ENCODE data around the gene TP73. TPM values are rescaled to one million over a fixed set of nuclear protein-coding genes. Genes with fewer than 3 reads are reported as not detected.

TP73 gene
- total RNA-seq, 1 experiment from 2014 or later, result 10.0 TPM

- ChIA-PET CTCF (no interaction called here), POLR2A (ENCODE audit: low non-redundant PET) (no interaction called here)
- BruUV-seq (replicated peaks), result no TSS peak
Measured at GRCh38 chr1:3752400-3752945, 100.2 kb downstream of the TP73 start, which contains the start of gene CCDC27. Gene CCDC27, plus strand, starts transcription at chr1:3752450. Its CDS starts 32 bp downstream, at chr1:3752482.

GRCh38 chr1:3753656-3754454 lies 101.5 kb downstream of the TP73 start:
- H3K36me3 ChIP-seq (ENCODE audit: insufficient read depth, low read length, poor library complexity, severe bottlenecking), result no peaks in the 10 kb centered on the region
- intact Hi-C loops (cut with micrococcal nuclease; ENCODE audit: unreplicated experiment), result no loop called here
- ChIA-PET POLR2A (ENCODE audit: low non-redundant PET) (no interaction called here), CTCF (no interaction called here)
- DNase-seq (ENCODE audit: low spot score), result no peak
- H3K27me3 ChIP-seq (replicated peaks; ENCODE audit: insufficient read depth, low read depth, low read length, poor library complexity), result no peaks in the 10 kb centered on the region
- H3K4me1 ChIP-seq (ENCODE audit: insufficient read depth, low read length, poor library complexity, severe bottlenecking), result no peaks in the 10 kb centered on the region
- no TSS peak for BruUV-seq (replicated peaks)
- H3K4me3 ChIP-seq (ENCODE audit: low read depth, low read length, poor library complexity, severe bottlenecking), result no peak overlapping the region
- H3K27ac ChIP-seq (ENCODE audit: low read depth, low read length, poor library complexity, severe bottlenecking), result no peak overlapping the region
- TF ChIP-seq EZH2 (IDR thresholded peaks at IDR 0.05; ENCODE audit: borderline replicate concordance, low read depth, low read length, poor library complexity, severe bottlenecking), result no peak
- no peak for TF ChIP-seq CTCF (conservative IDR thresholded peaks at IDR 0.05; ENCODE audit: low read depth, low read length)
- H3K9me3 ChIP-seq (ENCODE audit: low read depth, low read length, poor library complexity, severe bottlenecking), result no peaks in the 10 kb centered on the region

More at GRCh38 chr1:3752400-3752945, 100.2 kb downstream of the TP73 start, which contains the start of gene CCDC27:
- Histone ChIP-seq H3K27ac (ENCODE audit: low read depth, low read length, poor library complexity, severe bottlenecking) (no peak within 1 kb of the TSS), H3K4me1 (ENCODE audit: insufficient read depth, low read length, poor library complexity, severe bottlenecking) (peaks cover 5% of the 10 kb centered on the region), H3K9me3 (ENCODE audit: low read depth, low read length, poor library complexity, severe bottlenecking) (no peaks in the 10 kb centered on the region), H3K4me3 (ENCODE audit: low read depth, low read length, poor library complexity, severe bottlenecking) (no peak within 1 kb of the TSS), H3K27me3 (replicated peaks; ENCODE audit: insufficient read depth, low read depth, low read length, poor library complexity) (no peaks in the 10 kb centered on the region), H3K36me3 (ENCODE audit: insufficient read depth, low read length, poor library complexity, severe bottlenecking) (no peaks in the 10 kb centered on the region)
- intact Hi-C loops (cut with micrococcal nuclease; ENCODE audit: unreplicated experiment), result no loop called here
- DNase-seq (ENCODE audit: low spot score), result no peak
- TF ChIP-seq EZH2 (IDR thresholded peaks at IDR 0.05; ENCODE audit: borderline replicate concordance, low read depth, low read length, poor library complexity, severe bottlenecking) (no peak), CTCF (conservative IDR thresholded peaks at IDR 0.05; ENCODE audit: low read depth, low read length) (no peak)

GRCh38 chr1:3756394-3756793 lies 104.1 kb downstream of the TP73 start:
- intact Hi-C loops (cut with micrococcal nuclease; ENCODE audit: unreplicated experiment), result no loop called here
- no peak for TF ChIP-seq EZH2 (IDR thresholded peaks at IDR 0.05; ENCODE audit: borderline replicate concordance, low read depth, low read length, poor library complexity, severe bottlenecking)
- TF ChIP-seq CTCF (conservative IDR thresholded peaks at IDR 0.05; ENCODE audit: low read depth, low read length), result no peak
- no peak for DNase-seq (ENCODE audit: low spot score)
- H3K9me3 ChIP-seq (ENCODE audit: low read depth, low read length, poor library complexity, severe bottlenecking), result peaks cover 7% of the 10 kb centered on the region
- H3K27ac ChIP-seq (ENCODE audit: low read depth, low read length, poor library complexity, severe bottlenecking), result no peak overlapping the region
- ChIA-PET CTCF (no interaction called here), POLR2A (ENCODE audit: low non-redundant PET) (no interaction called here)
- no peaks in the 10 kb centered on the region for H3K4me1 ChIP-seq (ENCODE audit: insufficient read depth, low read length, poor library complexity, severe bottlenecking)
- no TSS peak for BruUV-seq (replicated peaks)
- H3K4me3 ChIP-seq (ENCODE audit: low read depth, low read length, poor library complexity, severe bottlenecking), result no peak overlapping the region
- peaks cover 7% of the 10 kb centered on the region for H3K27me3 ChIP-seq (replicated peaks; ENCODE audit: insufficient read depth, low read depth, low read length, poor library complexity)
- no peaks in the 10 kb centered on the region for H3K36me3 ChIP-seq (ENCODE audit: insufficient read depth, low read length, poor library complexity, severe bottlenecking)

Data from A673 (cell line).